WTC11 (cell line): ENCODE measurements around the gene CACNA2D4. TPM values are rescaled to one million over a fixed set of nuclear protein-coding genes. Genes with fewer than 3 reads are reported as not detected.

Source experiments
- ATAC-seq: fragments of 200-7000 bp; cut with Tn5 transposase; 2 replicates; pipeline ENCODE4 v1.10.0; 2021; ENCODE audit warnings: mild to moderate bottlenecking, moderate library complexity
- CTCF ChIA-PET: fragments of 300-600 bp; sonication (Branson Sonifier 250); formaldehyde crosslinking; loops from one replicate; lab custom pipeline; 2021; ENCODE audit warnings: antibody characterized with exemption; lab: Charles Lee
- POLR2A ChIA-PET: fragments of 350-600 bp; sonication (Branson Sonifier 250); formaldehyde crosslinking; loops from one replicate; lab custom pipeline; 2021; ENCODE audit warnings: antibody characterized with exemption; lab: Charles Lee
- DNase-seq: peaks from one replicate; pipeline ENCODE4 v3.0.0; 2021; ENCODE audit warnings: low spot score
- H3K27ac Mint-ChIP-seq: 2 replicates; pipeline ENCODE4 v1.8.0; 2021; ENCODE audit warnings: mixed read lengths
- H3K27me3 Mint-ChIP-seq: 2 replicates; pipeline ENCODE4 v1.8.0; 2021; ENCODE audit warnings: low read depth, mild to moderate bottlenecking, moderate library complexity, mixed read lengths
- H3K36me3 Mint-ChIP-seq: 2 replicates; pipeline ENCODE4 v1.8.0; 2021; ENCODE audit warnings: mixed read lengths
- H3K4me1 Mint-ChIP-seq: 2 replicates; pipeline ENCODE4 v1.8.0; 2022; ENCODE audit warnings: mixed read lengths
- H3K4me3 Mint-ChIP-seq: 2 replicates; pipeline ENCODE4 v1.8.0; 2021; ENCODE audit warnings: mild to moderate bottlenecking, moderate library complexity, mixed read lengths
- H3K9me3 Mint-ChIP-seq: 2 replicates; pipeline ENCODE4 v1.8.0; 2021; ENCODE audit warnings: mixed read lengths
- ARID4B ChIP-seq: sonication (generic); formaldehyde crosslinking; IDR thresholded peaks from 2 replicates; pipeline ENCODE4 v1.8.0; 2023; ENCODE audit warnings: missing genetic modification reagents, mild to moderate bottlenecking, borderline replicate concordance
- CDX4 ChIP-seq: fragments of 250-450 bp; sonication (Bioruptor Pico); IDR thresholded peaks from 2 replicates; pipeline ENCODE4 v1.9.0; 2021; ENCODE audit warnings: moderate library complexity, mild to moderate bottlenecking, inconsistent platforms, borderline replicate concordance
- CREM ChIP-seq: sonication (generic); formaldehyde crosslinking; IDR thresholded peaks from 2 replicates; pipeline ENCODE4 v1.8.1; 2022; ENCODE audit warnings: mild to moderate bottlenecking, missing genetic modification reagents, moderate library complexity
- IRF1 ChIP-seq: sonication (generic); formaldehyde crosslinking; IDR thresholded peaks from 2 replicates; pipeline ENCODE4 v1.8.0; 2023; ENCODE audit warnings: missing genetic modification reagents
- MLX ChIP-seq: sonication (generic); formaldehyde crosslinking; IDR thresholded peaks from 2 replicates; pipeline ENCODE4 v1.8.1; 2023; ENCODE audit warnings: mild to moderate bottlenecking, missing genetic modification reagents, moderate library complexity
- MYBL2 ChIP-seq: sonication (generic); formaldehyde crosslinking; IDR thresholded peaks from 2 replicates; pipeline ENCODE4 v1.8.1; 2023; ENCODE audit warnings: mild to moderate bottlenecking, moderate library complexity, missing genetic modification reagents
- NFATC4 ChIP-seq: fragments of 250-450 bp; sonication (Bioruptor Pico); IDR thresholded peaks from 2 replicates; pipeline ENCODE4 v1.9.0; 2021; ENCODE audit warnings: mild to moderate bottlenecking
- NFE2L1 ChIP-seq: sonication (generic); formaldehyde crosslinking; IDR thresholded peaks from 2 replicates; pipeline ENCODE4 v1.8.1; 2023; ENCODE audit warnings: missing genetic modification reagents
- PRDM15 ChIP-seq: sonication (generic); formaldehyde crosslinking; IDR thresholded peaks from 2 replicates; pipeline ENCODE4 v1.8.0; 2022; ENCODE audit warnings: missing genetic modification reagents
- SMAD3 ChIP-seq: sonication (generic); formaldehyde crosslinking; IDR thresholded peaks from 2 replicates; pipeline ENCODE4 v1.8.0; 2022; ENCODE audit warnings: missing genetic modification reagents, mild to moderate bottlenecking, borderline replicate concordance
- STAT6 ChIP-seq: sonication (generic); formaldehyde crosslinking; conservative IDR thresholded peaks from 2 replicates; pipeline ENCODE4 v1.8.1; 2023; ENCODE audit warnings: mild to moderate bottlenecking, low read depth, missing genetic modification reagents, moderate library complexity
- USF1 ChIP-seq: sonication (generic); formaldehyde crosslinking; IDR thresholded peaks from 2 replicates; pipeline ENCODE4 v1.8.0; 2022; ENCODE audit warnings: mild to moderate bottlenecking, missing genetic modification reagents
- USF2 ChIP-seq: sonication (generic); formaldehyde crosslinking; IDR thresholded peaks from 2 replicates; pipeline ENCODE4 v1.8.1; 2023; ENCODE audit warnings: mild to moderate bottlenecking, missing genetic modification reagents, moderate library complexity
- ZNF416 ChIP-seq: fragments of 250-450 bp; sonication (Bioruptor Pico); IDR thresholded peaks from 2 replicates; pipeline ENCODE4 v1.9.0; 2021; ENCODE audit warnings: mild to moderate bottlenecking, inconsistent platforms
- ZSCAN18 ChIP-seq: fragments of 250-450 bp; sonication (Bioruptor Pico); IDR thresholded peaks from 2 replicates; pipeline ENCODE4 v2.1.2; 2022; ENCODE audit warnings: mild to moderate bottlenecking, moderate library complexity
- total RNA-seq: library from RNA; stranded (reverse); gene quantifications from 3 replicates; pipeline ENCODE4 v1.2.3, GENCODE V29; 2021

The CACNA2D4 gene
- total RNA-seq, 1 experiment from 2014 or later = 0.04 TPM

- H3K9me3 Mint-ChIP-seq = no peaks in the 10 kb centered on the region
- TF ChIP-seq IRF1 (CRISPR knock-in tag) = no peak
- DNase-seq (no peak), ATAC-seq (no peak)
- H3K36me3 Mint-ChIP-seq = no peaks in the 10 kb centered on the region
- H3K4me1 Mint-ChIP-seq = no peaks in the 10 kb centered on the region
- H3K4me3 Mint-ChIP-seq = no peak overlapping the region
- 0 out of 2 replicates have a peak, but pooled peaks cover under 1% of the 10 kb centered on the region for H3K27me3 Mint-ChIP-seq
- POLR2A ChIA-PET = no interaction called here
- CTCF ChIA-PET = interaction anchor here (1.2 to 3.1 kb wide), 2 partner anchors 7 to 10 kb away, joined by 4 to 23 read pairs; no protein-coding TSS in a partner anchor
- H3K27ac Mint-ChIP-seq = no peak overlapping the region
These were observed 11.0 kb upstream of the CACNA2D4 start for GRCh38 chr12:1929241-1929984.

GRCh38 chr12:1928439-1929121, 10.1 kb upstream of the CACNA2D4 start:
- Mint-ChIP-seq H3K36me3 (no peaks in the 10 kb centered on the region), H3K27ac (no peak overlapping the region), H3K27me3 (0 out of 2 replicates have a peak, but pooled peaks cover 2% of the 10 kb centered on the region), H3K9me3 (no peaks in the 10 kb centered on the region), H3K4me3 (no peak overlapping the region), H3K4me1 (no peaks in the 10 kb centered on the region)
- CTCF ChIA-PET = interaction anchor here (3.1 kb wide), 1 partner anchor 11 kb away, joined by 23 read pairs; no protein-coding TSS in a partner anchor
- POLR2A ChIA-PET = no interaction called here
- no peak for ATAC-seq
- no peak for DNase-seq
- no peak for TF ChIP-seq SMAD3 (CRISPR knock-in tag)
- no peak for TF ChIP-seq USF2
- no peak for TF ChIP-seq NFATC4 (CRISPR knock-in tag)
- TF ChIP-seq MYBL2 (CRISPR knock-in tag) = no peak
- no peak for TF ChIP-seq CDX4 (CRISPR knock-in tag)
- no peak for TF ChIP-seq ZNF416
- TF ChIP-seq ARID4B (CRISPR knock-in tag) = no peak
- no peak for TF ChIP-seq MLX (CRISPR knock-in tag)
- no peak for TF ChIP-seq PRDM15 (CRISPR knock-in tag)
- TF ChIP-seq USF1 (CRISPR knock-in tag) = no peak
- TF ChIP-seq NFE2L1 = no peak
- no peak for TF ChIP-seq STAT6 (CRISPR knock-in tag)
- TF ChIP-seq CREM (CRISPR knock-in tag) = no peak
- no peak for TF ChIP-seq ZSCAN18 (CRISPR knock-in tag)
